Progenitor cell of endocrine pancreas (in vitro differentiated cells): ENCODE data around the gene FIBCD1. TPM values are rescaled to one million over a fixed set of nuclear protein-coding genes. Genes with fewer than 3 reads are reported as not detected.
A peak's percentile ranks its signal among the peaks of the same experiment; 100 is the strongest.

Experiments used
- DNase-seq: peaks from one replicate; pipeline ENCODE4 v3.0.0; 2021; ENCODE audit warnings: low spot score; ENCODE audit not compliant: unreplicated experiment
- H3K27ac Mint-ChIP-seq: 2 replicates; pipeline ENCODE4 v1.8.0; 2021; ENCODE audit warnings: mild to moderate bottlenecking, moderate library complexity, mixed read lengths
- H3K27me3 Mint-ChIP-seq: 2 replicates; pipeline ENCODE4 v1.8.0; 2021; ENCODE audit warnings: mixed read lengths
- H3K36me3 Mint-ChIP-seq: 2 replicates; pipeline ENCODE4 v1.8.0; 2022; ENCODE audit warnings: mixed read lengths; ENCODE audit not compliant: insufficient read depth
- H3K4me1 Mint-ChIP-seq: 2 replicates; pipeline ENCODE4 v1.8.0; 2021; ENCODE audit warnings: low read depth, mixed read lengths
- H3K4me3 Mint-ChIP-seq: 2 replicates; pipeline ENCODE4 v1.8.0; 2021; ENCODE audit warnings: low read depth, mild to moderate bottlenecking, moderate library complexity, mixed read lengths
- H3K9me3 Mint-ChIP-seq: 2 replicates; pipeline ENCODE4 v1.8.0; 2021; ENCODE audit warnings: low read depth, mixed read lengths
- CTCF ChIP-seq: fragments of 200-600 bp; sonication (generic); IDR thresholded peaks from one replicate; pipeline ENCODE4 v1.5.0; 2021; ENCODE audit warnings: antibody characterized with exemption, mild to moderate bottlenecking; ENCODE audit not compliant: unreplicated experiment
- total RNA-seq: library from RNA; stranded (reverse); gene quantifications from 2 replicates; pipeline ENCODE4 v1.2.1, GENCODE V29; 2021

FIBCD1 gene
- total RNA-seq, 1 donor from 2014 or later: not detected

GRCh38 chr9:130870491-130871381 lies 68.3 kb downstream of the FIBCD1 start:
- Mint-ChIP-seq H3K27ac (no peak overlapping the region), H3K4me1 (peaks cover 3% of the 10 kb centered on the region), H3K27me3 (no peaks in the 10 kb centered on the region), H3K9me3 (no peaks in the 10 kb centered on the region), H3K36me3 (peaks cover 29% of the 10 kb centered on the region), H3K4me3 (no peak overlapping the region)
- DNase-seq: no peak
- TF ChIP-seq CTCF: no peak

- no peaks in the 10 kb centered on the region for H3K27me3 Mint-ChIP-seq
- DNase-seq: no peak
- no peaks in the 10 kb centered on the region for H3K9me3 Mint-ChIP-seq
- TF ChIP-seq CTCF: no peak
- peaks cover 3% of the 10 kb centered on the region for H3K4me1 Mint-ChIP-seq
- no peak overlapping the region for H3K4me3 Mint-ChIP-seq
- no peak overlapping the region for H3K27ac Mint-ChIP-seq
- H3K36me3 Mint-ChIP-seq: peaks cover 29% of the 10 kb centered on the region
These were observed 69.8 kb downstream of the FIBCD1 start for GRCh38 chr9:130869250-130869649.

- Mint-ChIP-seq H3K36me3 (peaks cover 26% of the 10 kb centered on the region), H3K9me3 (no peaks in the 10 kb centered on the region), H3K27ac (peak overlapping the region; percentile 76), H3K4me3 (no peak overlapping the region), H3K27me3 (no peaks in the 10 kb centered on the region), H3K4me1 (peaks cover 8% of the 10 kb centered on the region)
- no peak for TF ChIP-seq CTCF
- DNase-seq: no peak
These were observed 70.8 kb downstream of the FIBCD1 start for GRCh38 chr9:130868230-130868629.

- H3K27ac Mint-ChIP-seq: no peak overlapping the region
These were observed 71.5 kb downstream of the FIBCD1 start for GRCh38 chr9:130867556-130867955.

GRCh38 chr9:130866474-130866965 lies 72.5 kb downstream of the FIBCD1 start:
- TF ChIP-seq CTCF: peak; percentile 91
- peaks cover 8% of the 10 kb centered on the region for H3K4me1 Mint-ChIP-seq
- peaks cover 27% of the 10 kb centered on the region for H3K36me3 Mint-ChIP-seq
- no peaks in the 10 kb centered on the region for H3K9me3 Mint-ChIP-seq
- peak overlapping the region; percentile 87 for H3K27ac Mint-ChIP-seq
- DNase-seq: peak; percentile 71
- no peak overlapping the region for H3K4me3 Mint-ChIP-seq
- H3K27me3 Mint-ChIP-seq: no peaks in the 10 kb centered on the region

More at GRCh38 chr9:130867556-130867955, 71.5 kb downstream of the FIBCD1 start:
- no peak for DNase-seq
- H3K4me3 Mint-ChIP-seq: no peak overlapping the region
- H3K36me3 Mint-ChIP-seq: peaks cover 28% of the 10 kb centered on the region
- no peaks in the 10 kb centered on the region for H3K27me3 Mint-ChIP-seq
- peaks cover 8% of the 10 kb centered on the region for H3K4me1 Mint-ChIP-seq
- no peak for TF ChIP-seq CTCF
- H3K9me3 Mint-ChIP-seq: no peaks in the 10 kb centered on the region
